22Rv1 (cell line): ENCODE results near the gene METTL2B.
A peak's percentile ranks its signal among the peaks of the same experiment; 100 is the strongest.

ENCODE experiments used
- ZFX ChIP-seq: fragments of 450-650 bp; IDR thresholded peaks from 2 replicates; pipeline ENCODE4 v1.6.1; 2017; ENCODE audit warnings: antibody characterized with exemption, borderline replicate concordance
- TF ChIP-seq, protein P1 (sequence below): fragments of 450-650 bp; IDR thresholded peaks from 2 replicates; pipeline ENCODE4 v1.5.1; 2017; ENCODE audit warnings: mild to moderate bottlenecking

DNA sequence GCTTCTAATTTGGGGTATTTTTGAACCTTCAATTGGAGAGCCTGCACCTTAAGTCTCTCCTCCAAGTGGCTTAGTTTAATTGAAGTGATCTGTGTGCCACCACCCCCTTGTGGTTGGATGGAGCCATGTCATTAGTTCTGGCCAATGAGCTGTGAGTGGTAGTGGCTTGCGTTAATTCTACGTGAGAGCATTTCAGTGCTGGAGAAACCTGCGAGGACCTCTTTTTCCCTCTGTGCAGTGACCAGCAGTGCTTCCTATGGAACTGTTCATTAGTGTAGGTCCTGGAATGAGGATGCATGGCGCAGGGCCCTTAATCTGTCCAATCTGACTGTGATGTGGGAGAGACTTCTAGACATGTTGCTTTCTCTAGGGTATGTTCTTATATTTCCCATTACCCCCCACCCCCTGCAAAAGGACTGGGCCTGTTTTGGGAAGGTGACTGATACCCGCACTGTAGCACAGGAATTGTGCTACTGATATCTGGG lies 17.1 kb upstream of the METTL2B start:
- TF ChIP-seq, protein P1, sequence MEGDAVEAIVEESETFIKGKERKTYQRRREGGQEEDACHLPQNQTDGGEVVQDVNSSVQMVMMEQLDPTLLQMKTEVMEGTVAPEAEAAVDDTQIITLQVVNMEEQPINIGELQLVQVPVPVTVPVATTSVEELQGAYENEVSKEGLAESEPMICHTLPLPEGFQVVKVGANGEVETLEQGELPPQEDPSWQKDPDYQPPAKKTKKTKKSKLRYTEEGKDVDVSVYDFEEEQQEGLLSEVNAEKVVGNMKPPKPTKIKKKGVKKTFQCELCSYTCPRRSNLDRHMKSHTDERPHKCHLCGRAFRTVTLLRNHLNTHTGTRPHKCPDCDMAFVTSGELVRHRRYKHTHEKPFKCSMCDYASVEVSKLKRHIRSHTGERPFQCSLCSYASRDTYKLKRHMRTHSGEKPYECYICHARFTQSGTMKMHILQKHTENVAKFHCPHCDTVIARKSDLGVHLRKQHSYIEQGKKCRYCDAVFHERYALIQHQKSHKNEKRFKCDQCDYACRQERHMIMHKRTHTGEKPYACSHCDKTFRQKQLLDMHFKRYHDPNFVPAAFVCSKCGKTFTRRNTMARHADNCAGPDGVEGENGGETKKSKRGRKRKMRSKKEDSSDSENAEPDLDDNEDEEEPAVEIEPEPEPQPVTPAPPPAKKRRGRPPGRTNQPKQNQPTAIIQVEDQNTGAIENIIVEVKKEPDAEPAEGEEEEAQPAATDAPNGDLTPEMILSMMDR, result peak; percentile 96
- TF ChIP-seq ZFX, result no peak
